ENCODE results near the gene CCDC175. TPM values are rescaled to one million over a fixed set of nuclear protein-coding genes. Genes with fewer than 3 reads are reported as not detected.

Gene CCDC175
- total RNA-seq, 6 experiments from 2014 or later: not detected

GRCh38 chr14:59500732-59501131, 75.9 kb downstream of the CCDC175 start:
- Mint-ChIP-seq H3K4me1 (ENCODE audit: low read depth) (no peaks in the 10 kb centered on the region), H3K9me3 (no peaks in the 10 kb centered on the region), H3K4me3 (no peak overlapping the region), H3K27me3 (ENCODE audit: insufficient read depth) (peaks cover 1% of the 10 kb centered on the region; the same call in 1 of the 2 replicates), H3K36me3 (ENCODE audit: low read depth) (peaks cover 4% of the 10 kb centered on the region; the same call in 1 of the 2 replicates), H3K27ac (no peak overlapping the region)
- no peak for TF ChIP-seq CTCF (IDR thresholded peaks at IDR 0.05)
- DNase-seq: no peak

- Mint-ChIP-seq H3K27me3 (ENCODE audit: insufficient read depth) (no peaks in the 10 kb centered on the region), H3K27ac (no peak overlapping the region), H3K9me3 (no peaks in the 10 kb centered on the region), H3K4me3 (no peak overlapping the region), H3K36me3 (ENCODE audit: low read depth) (peaks cover 58% of the 10 kb centered on the region), H3K4me1 (ENCODE audit: low read depth) (peaks cover 29% of the 10 kb centered on the region)
- no peak for DNase-seq
- no peak for TF ChIP-seq CTCF (IDR thresholded peaks at IDR 0.05)
Measured at GRCh38 chr14:59492384-59492783, 84.2 kb downstream of the CCDC175 start.

- Mint-ChIP-seq H3K4me1 (ENCODE audit: low read depth) (peaks cover 38% of the 10 kb centered on the region), H3K27me3 (ENCODE audit: insufficient read depth) (no peaks in the 10 kb centered on the region), H3K27ac (no peak overlapping the region; the same call in 1 of the 2 replicates), H3K36me3 (ENCODE audit: low read depth) (peaks cover 57% of the 10 kb centered on the region), H3K4me3 (no peak overlapping the region), H3K9me3 (no peaks in the 10 kb centered on the region)
- DNase-seq: no peak
- no peak for TF ChIP-seq CTCF (IDR thresholded peaks at IDR 0.05)
Measured at GRCh38 chr14:59490756-59491155, 85.9 kb downstream of the CCDC175 start.

GRCh38 chr14:59484639-59485175, 91.9 kb downstream of the CCDC175 start:
- H3K4me1 Mint-ChIP-seq (ENCODE audit: low read depth): peaks cover 66% of the 10 kb centered on the region
- DNase-seq: peak; percentile 28

GRCh38 chr14:59483819-59484638, 92.6 kb downstream of the CCDC175 start, which contains the start of the genes JKAMP and L3HYPDH:
JKAMP (plus strand) TSS chr14:59484517; CDS start chr14:59484590, 73 bp downstream.
L3HYPDH (minus strand) TSS chr14:59484408; CDS start chr14:59484316, 92 bp downstream.
- Mint-ChIP-seq H3K4me3 (peak within 1 kb of the TSS; percentile 98), H3K27me3 (ENCODE audit: insufficient read depth) (peaks cover 1% of the 10 kb centered on the region; the same call in 1 of the 2 replicates), H3K36me3 (ENCODE audit: low read depth) (peaks cover 31% of the 10 kb centered on the region), H3K4me1 (ENCODE audit: low read depth) (peaks cover 67% of the 10 kb centered on the region), H3K27ac (peak within 1 kb of the TSS; percentile 99), H3K9me3 (no peaks in the 10 kb centered on the region)
- DNase-seq: peak; percentile 93
- peak; percentile 81 for TF ChIP-seq CTCF (IDR thresholded peaks at IDR 0.05)

More at GRCh38 chr14:59484639-59485175, 91.9 kb downstream of the CCDC175 start:
- peak overlapping the region; percentile 99 for H3K27ac Mint-ChIP-seq
- H3K9me3 Mint-ChIP-seq: no peaks in the 10 kb centered on the region
- H3K4me3 Mint-ChIP-seq: peak overlapping the region; percentile 98
- TF ChIP-seq CTCF (IDR thresholded peaks at IDR 0.05): no peak
- no peaks in the 10 kb centered on the region for H3K27me3 Mint-ChIP-seq (ENCODE audit: insufficient read depth)
- H3K36me3 Mint-ChIP-seq (ENCODE audit: low read depth): peaks cover 35% of the 10 kb centered on the region

Measured in HFFc6 (cell line).